Activated T-cell treated with anti-CD3 and anti-CD28 coated beads for 1 hour (primary cell): Measurements from ENCODE around the gene COX4I2.
"Not testable (repeated sequence)": the region's sequence is repeated elsewhere in the genome, so short reads cannot be mapped to it uniquely, and the experiment has no call there.

Experiments
- DNase-seq: peaks from one replicate; pipeline ENCODE4 v3.0.0-alpha.2; 2020; ENCODE audit warnings: low read depth

Gene COX4I2

DNA sequence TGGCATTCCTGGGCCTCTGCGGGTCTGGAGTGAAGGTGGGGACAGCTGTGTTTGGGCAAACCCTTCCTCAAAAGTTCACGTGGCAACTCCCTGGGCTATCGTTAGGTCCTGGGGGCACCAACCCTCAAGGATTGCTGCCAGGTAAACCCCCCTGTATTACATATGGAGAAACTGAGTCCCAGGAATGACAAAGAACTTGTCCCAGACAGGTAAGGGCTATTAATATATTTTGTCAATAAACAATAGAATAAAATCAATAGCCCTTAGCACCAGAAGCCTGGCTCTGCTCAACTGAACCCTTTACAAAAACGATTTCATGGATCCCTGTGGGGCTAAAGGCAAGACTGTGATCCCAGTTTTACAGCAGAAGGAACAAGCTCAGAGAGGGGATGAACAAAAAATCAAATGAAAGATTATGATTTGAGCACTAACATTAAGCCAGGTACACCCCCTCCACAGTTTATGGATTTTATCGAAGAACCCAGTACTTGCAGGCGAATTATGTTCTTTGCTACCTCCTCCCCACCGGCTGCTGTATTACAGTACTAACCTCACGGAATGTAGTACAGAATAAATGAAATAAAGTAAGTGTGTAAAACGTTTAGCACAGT is 30.0 kb upstream of the COX4I2 start:
- DNase-seq, result no peak

DNA sequence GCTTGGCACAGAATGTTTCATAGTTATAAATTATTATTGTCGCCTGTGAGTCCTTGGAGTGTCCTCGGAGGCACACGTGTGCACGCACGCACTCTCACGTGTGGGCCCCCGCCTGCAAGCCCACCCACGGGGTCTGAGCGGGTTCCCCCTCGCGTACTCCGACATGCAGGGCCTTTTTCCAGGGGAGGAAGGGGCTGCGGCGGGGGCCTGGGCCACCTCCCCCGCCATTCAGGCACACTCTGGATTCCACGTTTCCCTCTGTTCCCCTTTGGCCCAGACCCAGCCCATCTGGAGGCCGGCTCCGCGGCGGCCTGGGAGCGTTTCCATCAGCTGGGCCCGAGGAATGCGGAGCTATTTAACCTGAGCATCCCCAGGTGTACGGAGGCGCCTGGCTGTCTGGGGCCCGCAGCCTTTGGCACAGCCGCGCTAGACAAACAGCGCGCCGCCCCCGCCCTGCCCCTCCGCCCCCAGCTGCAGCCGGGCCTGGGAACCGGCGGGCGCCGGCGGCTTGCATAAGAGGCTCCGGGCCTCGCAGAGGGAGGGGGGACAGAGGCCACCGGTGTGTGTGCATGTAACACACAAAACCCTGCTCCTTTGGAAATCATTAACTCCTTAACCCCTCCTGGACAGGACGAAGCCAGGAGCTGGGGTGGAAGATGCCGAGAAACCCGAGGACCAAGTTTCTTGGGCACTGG is 29.3 kb upstream of the COX4I2 start:
- DNase-seq, result no peak

DNA sequence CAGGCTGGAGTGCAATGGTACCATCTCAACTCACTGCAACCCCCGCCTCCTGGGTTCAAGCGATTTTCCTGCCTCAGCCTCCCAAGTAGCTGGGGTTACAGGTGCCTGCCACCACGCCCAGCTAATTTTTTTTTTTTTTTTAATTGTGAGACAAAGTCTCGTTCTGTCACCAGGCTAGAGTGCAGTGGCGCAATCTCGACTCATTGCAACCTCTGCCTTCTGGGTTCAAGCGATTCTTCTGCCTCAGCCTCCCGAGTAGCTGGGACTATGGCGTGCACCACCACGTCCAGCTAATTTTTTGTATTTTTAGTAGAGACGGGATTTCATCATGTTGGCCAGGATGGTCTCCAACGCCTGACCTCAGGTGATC is 25.5 kb upstream of the COX4I2 start:
- not testable (repeated sequence) for DNase-seq

DNA sequence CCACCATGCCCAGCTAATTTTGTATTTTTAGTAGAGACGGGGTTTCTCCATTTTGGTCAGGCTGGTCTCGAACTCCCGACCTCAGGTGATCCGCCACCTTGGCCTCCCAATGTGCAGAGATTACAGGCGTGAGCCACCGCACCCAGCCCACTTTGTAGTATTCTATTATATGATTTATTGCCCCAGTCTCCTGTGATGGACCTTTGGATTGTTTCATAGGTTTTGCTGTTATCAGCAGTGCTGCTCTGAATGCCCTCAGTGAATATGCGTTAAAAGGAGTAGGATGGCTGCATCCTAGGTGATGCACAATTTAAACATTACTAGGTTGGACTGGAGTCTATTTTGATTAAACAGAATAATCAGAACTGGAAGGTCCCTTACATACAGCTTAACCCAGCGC is 22.3 kb upstream of the COX4I2 start:
- DNase-seq, result no peak

DNA sequence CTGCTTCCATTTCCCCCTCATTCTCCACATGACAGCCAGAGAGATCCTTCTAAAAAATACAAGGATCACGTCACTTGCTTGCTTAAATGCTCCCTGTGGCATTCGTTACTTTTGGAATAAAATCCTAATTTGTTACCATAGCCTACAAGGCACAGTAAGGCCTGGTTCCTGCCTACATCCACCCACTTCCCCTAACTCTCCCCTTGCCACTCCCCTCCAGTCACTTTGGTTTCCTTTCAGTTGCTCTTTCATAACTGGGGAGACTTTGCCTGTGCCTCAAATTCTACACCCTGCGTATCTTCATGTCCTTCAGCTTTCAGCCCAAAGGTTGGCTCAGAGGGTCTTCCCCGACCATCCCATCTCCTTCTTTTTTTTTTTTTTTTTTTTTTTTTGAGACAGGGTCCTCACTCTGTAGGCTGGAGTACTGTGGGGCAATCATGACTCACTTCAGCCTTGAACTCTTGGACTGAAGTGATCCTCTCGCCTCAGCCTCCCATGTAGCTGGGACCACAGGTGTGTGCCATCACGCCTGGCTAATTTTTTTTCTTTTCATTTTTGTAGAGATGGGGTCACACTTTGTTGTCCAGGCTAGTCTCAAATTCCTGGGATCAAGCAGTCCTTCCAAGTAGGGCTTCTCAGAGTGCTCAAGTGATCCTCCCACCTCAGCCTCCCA is 20.1 kb upstream of the COX4I2 start:
- DNase-seq, result no peak

DNA sequence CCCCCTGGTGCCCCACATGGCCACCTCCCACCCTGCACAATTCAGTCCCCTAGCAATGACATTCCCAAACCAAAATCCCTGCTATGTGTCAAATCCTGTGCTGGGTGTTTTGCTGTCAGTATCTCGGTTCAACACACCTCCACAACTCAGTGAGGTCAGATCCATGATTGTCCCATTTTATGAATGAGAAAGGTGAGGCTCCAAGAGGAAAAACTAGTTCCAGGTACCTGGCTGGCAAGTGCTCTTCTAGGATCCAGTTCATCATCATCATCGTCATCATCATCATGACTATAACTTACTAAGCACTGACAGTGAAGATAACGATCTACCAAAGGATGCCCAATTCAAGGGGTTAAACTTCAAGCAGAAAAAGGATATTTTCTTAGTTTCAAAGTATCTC is 17.5 kb upstream of the COX4I2 start:
- no peak for DNase-seq

DNA sequence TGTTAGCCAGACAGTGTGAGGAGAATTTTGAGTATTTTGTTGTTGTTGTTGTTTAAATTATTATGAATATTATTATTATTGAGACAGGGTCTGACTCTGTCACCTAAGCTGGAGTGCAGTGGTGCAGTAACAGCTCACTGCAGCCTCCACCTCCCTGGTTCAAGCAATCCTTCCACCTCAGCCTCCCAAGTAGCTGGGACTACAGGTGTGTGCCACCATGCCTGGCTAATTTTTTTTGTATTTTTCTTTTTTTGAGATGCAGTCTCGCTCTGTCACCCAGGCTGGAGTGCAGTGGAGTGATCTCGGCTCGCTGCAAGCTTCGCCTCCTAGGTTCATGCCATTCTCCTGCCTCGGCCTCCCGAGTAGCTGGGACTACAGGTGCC is 14.6 kb upstream of the COX4I2 start:
- DNase-seq, result not testable (repeated sequence)

DNA sequence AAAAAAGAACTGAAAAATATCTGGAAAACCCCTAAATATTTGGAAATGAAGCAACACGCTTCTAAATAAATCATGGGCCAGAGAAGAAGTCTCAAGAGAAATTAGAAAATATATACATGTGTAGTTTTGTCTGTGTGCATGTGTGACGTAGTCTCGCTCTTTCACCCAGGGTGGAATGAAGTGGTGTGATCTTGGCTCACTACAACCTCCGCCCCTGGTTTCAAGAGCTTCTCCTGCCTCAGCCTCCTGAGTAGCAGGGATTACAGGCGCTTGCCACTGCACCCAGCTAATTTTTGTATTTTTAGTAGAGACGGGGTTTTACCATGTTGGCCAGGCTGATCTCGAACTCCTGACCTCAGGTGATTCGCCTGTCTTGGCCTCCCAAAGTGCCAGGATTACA is 11.2 kb upstream of the COX4I2 start:
- not testable (repeated sequence) for DNase-seq

DNA sequence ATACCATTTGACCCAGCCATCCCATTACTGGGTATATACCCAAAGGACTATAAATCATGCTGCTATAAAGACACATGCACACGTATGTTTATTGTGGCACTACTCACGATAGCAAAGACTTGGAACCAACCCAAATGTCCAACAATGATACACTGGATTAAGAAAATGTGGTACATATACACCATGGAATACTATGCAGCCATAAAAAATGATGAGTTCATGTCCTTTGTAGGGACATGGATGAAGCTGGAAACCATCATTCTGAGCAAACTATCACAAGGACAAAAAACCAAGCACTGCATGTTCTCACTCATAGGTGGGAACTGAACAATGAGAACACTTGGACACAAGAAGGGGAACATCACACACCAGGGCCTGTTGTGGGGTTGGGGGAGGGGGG is 9.7 kb upstream of the COX4I2 start:
- not testable (repeated sequence) for DNase-seq

DNA sequence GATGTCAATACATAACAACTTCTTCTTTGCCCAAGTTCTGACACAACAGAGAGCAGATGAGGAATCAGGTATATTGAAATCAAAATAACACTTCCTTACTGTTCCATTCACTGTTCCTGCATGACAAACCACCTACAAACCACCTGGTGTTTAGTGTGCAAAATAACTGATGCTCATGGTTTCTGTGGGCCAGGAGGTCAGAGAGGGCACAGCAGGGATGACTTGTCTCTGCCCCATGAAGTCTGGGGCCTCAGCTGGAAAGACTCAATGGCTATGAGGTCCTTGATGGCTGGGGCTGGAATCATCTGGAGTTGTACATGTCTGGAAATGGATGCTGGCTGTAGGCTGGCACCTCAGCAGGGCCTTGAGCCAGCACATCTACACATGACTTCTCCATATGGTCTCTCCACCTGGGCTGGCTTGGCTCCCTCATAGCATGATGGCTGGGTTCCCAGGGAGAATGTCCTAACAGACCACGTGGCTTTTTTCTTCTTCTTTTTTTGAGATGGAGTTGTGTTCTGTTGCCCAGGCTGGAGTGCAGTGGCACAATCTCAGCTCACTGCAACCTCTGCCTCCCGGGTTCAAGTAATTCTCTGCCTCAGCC is 7.4 kb upstream of the COX4I2 start:
- DNase-seq, result no peak

DNA sequence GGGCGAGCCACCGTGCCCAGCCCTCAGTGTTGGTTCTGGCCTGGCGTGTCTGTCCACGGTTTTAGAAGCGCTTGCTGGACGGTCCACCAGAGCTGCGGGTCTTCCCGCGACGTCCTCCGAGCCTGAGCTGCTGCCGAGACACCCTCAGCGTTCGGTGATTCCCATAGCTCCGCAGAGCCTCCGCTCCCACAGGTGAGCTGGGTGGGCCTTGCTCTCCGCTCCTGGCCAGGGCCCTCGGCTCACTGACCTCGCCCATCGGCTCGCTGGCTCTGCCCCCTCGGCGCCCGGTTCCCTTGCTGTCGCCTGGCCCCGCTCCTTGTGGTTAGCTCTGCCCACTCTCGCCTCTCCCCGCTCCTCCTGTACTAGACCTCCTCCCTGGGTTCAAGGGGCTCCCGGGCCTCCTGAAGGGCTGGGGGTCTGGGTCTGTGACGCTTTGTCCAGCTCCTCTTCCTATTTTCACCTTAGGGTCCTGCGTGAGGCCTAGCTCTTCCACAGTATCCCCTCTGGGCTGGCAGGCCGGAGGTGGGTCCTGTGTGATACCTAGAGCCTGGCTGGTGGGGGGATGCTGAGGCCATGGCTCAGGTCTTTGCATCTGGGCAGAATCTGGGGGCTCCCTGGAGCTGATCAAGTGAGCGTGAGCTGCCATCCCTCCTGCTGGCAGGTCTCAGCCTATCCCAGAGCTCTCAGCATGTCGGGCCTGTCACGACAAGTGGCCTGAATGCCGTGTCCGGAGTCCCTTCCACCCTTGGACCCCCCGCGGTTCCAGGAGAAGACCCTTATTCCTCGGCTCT is 5.0 kb upstream of the COX4I2 start:
- no peak for DNase-seq

DNA sequence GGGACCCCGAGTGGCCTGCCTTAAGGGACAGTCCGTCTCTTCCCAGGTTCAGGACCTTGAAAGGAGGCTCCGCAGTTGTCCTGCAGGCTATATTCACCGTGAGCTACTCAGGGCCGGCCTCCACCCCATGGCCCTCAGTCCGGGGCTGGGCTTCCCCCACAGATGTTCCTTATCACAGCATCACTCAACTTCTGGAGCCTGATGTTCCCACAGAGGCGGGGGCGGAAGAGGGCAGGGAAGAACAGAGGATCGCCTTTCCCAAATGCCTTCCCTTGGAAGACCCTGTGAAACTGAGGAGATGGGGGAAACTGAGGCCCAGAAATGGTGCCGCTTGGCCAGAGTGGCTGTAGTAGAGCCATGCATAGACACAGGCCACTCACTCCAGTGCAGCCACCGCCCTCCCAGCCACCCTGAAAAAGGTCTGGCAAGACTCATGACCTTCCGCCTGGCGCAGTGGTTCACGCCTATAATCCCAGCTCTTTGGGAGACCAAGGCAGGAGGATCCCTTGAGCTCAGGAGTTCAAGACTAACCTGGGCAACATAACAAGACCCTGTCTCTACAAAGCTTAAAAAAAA is 4.3 kb upstream of the COX4I2 start:
- no peak for DNase-seq

DNA sequence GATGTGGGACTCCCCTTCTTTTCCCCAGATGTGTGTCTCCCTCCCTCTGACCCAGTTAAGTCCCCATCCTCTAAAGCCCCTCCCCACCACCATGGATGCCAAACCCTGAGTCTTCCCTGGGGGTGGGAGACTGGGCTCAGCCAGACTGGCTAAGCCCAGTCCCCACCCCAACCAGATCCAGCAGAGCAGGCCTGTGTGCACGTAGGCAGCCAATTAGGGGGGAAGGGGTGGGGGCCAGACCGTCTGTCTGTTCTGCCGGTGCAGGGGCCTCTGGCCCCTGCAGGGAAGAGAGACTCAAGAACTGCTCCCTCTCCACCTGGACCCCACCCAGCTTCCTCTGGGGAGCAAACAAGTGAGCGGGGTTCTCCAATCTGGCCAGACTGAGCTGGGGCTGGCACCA is 605 bp downstream of the COX4I2 start:
- no peak for DNase-seq

DNA sequence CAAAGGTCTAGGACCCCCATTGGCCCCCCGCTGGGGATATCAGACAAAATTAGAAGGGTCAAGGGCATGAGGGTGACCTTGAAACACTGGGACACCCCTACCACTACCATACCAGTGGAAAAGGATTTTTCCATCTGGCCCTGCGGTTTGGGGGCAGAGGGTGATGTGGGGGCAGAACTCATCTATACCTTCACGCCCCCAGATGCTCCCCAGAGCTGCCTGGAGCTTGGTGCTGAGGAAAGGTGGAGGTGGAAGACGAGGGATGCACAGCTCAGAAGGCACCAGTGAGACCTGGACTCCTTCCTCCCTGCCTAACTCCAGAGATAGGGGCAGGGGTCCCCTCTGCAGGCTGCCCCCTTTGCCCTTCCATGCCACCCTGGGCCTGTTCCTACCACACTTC is 1.1 kb downstream of the COX4I2 start:
- DNase-seq, result no peak

DNA sequence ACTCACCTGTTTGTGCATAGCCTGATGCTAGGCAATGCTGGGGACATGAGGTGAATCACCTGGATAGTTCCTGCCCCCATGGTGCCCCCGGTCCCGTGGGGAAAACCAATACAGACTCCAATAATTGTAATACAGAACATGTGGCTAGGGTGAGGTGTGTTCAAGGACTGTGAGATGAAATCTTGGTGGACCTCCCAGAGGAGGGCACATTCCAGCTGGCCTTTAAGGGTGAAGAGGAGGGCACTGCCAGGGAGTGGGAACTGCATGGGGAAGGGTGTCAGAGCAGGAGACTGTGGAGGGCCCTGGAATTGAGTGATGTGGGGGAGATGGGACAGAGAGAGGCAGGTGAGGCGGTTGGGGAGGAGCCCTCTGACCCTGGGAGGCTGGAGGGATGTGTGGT is 2.5 kb downstream of the COX4I2 start:
- DNase-seq, result no peak

DNA sequence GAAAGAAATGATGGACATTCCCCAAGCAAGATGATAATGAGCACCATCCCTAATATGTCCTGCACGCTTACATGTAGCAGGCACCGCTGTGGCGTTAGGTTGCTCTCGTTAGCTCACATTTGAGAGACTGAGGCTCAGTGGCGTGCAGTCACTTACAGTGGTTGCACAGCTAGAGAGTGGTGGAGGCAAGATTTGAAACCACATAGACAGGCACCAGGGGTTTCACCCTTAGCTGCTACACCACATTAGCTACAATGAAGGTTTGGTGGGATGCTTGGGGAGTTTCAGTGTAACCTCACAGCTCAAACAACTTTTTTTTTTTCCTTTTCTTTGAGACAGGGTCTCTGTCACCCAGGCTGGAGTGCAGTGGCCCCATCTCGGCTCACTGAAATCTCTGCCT is 3.7 kb downstream of the COX4I2 start:
- no peak for DNase-seq

DNA sequence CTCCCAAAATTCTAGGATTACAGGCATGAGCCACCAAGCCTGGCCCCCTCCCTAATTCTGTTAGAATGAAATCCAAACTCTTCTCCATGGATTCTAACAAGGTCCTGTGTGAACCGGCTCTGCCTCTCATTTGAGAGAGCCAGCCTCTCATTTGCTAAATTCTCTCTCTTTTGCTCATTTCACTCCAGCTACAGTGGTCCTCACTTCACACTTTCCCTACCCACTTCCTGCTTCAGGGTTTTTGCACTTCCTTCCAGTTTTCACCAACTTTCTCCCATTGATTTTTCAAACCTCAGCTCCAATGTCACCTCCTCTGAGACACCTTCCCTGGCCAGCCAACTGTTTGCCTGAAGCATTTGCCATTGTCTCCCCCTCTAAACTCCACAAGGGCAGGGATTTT is 5.1 kb downstream of the COX4I2 start:
- no peak for DNase-seq

DNA sequence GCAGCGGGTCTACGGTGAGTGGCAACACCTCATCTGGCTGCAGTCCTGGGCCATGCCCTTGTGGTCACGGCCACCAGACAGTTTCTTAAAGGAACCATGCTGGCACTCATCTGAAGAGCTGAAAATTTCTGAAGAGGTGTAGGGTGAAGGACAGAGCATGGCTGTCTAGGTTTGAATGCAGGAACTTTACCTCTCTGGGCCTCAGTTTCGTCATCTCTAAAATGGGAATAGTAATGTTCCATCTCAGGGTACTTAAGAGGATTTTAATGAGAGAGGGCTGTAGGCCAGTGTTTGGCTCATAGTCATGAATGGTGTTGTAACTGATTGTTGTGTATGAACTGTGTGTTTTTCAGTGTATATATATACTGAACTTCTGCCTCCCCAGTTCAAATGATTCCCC is 5.8 kb downstream of the COX4I2 start:
- no peak for DNase-seq

DNA sequence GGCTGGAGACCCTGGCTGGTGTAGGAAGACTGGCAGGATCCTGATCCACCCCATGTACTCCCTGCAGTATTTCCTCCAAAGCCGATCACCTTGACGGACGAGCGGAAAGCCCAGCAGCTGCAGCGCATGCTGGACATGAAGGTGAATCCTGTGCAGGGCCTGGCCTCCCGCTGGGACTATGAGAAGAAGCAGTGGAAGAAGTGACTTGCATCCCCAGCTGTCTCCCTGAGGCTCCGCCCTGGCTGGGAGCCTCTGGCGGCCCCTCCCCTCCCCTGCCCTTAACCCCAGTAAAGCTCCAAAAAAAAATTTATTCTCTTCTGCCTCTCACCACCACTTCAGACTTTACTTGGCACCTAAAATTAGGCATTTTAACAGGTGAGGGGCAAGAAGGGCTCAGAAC is 7.0 kb downstream of the COX4I2 start:
- no peak for DNase-seq

DNA sequence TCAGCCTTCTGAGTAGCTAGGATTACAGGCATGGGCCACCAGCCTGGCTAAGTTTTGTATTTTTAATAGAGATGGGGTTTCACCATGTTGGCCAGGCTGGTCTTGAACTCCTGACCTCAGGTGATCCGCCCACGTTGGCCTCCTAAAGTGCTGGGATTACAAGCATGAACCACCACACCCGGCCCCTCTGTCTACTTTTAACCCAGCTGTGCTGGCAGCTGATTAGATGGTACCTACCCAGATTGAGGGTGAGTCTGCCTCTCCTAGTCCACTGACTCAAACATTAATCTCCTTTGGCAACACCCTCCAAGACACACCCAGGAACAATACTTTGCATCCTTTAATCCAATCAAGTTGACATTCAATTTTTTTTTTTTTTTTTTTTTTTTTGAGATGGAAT is 10.4 kb downstream of the COX4I2 start:
- not testable (repeated sequence) for DNase-seq

DNA sequence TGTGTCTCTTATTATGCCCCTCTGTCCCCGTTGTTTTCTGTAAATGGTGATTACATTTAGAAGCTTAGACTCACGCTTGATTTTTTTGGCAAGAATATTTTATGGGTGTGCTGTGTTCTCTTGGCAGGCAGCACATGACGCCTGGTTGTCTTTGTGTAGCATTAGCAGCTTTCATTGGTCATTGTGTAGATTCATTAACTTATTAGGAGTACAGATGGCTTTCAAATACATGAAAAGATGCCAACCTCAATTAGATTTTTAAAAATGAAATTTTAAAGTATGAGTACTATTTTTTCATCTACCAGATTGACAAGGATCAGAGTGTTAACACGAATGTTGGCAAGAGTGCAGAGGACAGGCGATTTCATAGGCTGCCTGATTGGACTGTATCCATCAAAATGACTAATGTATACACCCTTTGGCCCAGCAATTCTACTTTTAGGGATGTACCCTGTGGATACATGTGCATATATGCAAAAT is 15.2 kb downstream of the COX4I2 start:
- DNase-seq, result no peak

DNA sequence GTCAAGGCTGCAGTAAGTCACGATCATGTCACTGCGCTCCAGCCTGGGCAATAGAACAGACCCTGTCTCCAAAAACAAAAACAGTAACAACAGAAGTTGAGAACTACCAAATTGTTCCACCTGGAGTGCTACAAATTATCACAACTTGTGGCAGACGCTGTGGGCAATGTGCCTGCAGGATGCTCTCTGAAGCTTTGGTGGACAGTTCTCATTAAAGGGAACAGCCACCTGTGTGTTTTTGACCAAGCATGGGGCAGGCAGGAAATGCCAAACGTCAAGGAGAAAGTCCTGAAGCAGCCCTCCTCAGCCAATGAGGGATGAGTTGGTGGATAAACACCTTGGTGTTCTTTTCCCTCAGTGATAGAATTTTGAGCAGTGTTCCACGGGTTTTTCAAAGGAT is 15.8 kb downstream of the COX4I2 start:
- DNase-seq, result no peak
